K562 (cell line): ENCODE data around the gene BGLAP.

Experiments used
- NFRKB ChIP-seq: fragments of 450-650 bp; IDR thresholded peaks from 2 replicates; pipeline ENCODE4 v1.6.1; 2016; ENCODE audit warnings: low read depth
- POLR2AphosphoS2 ChIP-seq: IDR thresholded peaks from 2 replicates; pipeline ENCODE4 v1.6.1; 2012; ENCODE audit warnings: low read length, improper control_type of control experiment
- TF ChIP-seq, protein P1 (sequence below): IDR thresholded peaks from 3 replicates; pipeline ENCODE4 v1.6.1; 2011; ENCODE audit warnings: borderline replicate concordance, mild to moderate bottlenecking; ENCODE audit not compliant: insufficient read length, insufficient read depth

DNA sequence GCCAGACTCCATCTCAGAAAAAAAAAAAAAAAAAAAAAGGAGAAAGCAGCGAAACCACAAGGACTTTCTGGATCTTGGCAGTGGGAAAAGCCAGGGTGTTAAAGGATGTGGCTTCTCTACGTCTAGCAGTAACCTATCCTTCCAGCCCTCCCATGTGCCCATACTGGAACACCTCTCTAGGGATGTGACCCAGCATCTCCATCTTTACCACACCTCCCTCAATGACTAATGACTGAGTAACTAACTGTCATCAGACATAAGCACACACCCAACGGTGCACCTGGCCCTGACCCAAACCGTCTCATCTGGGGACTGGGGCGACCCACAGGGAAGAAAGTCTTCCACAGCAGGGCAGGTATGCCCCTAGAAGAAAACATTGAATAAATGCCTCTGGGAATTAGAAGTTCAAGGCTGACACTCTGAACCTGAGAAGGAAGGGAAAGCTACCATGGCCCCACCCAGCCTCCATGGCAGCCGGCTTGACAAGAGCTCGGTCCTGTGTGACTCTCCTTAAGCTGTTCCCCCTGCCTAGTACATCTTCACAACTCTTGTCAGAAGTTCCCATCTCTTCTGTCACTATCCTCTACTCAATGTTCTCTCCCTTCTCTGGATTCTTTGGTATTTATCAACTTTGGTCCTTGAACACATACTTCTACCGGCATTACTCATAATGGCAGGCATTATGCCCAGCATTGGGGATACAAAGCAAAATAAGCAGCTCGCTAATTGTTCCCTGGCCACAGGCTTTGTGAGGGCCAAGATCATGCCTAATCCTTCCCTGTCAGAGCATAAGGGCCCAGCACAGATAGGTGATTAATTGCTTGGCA lies 20.7 kb downstream of the BGLAP start:
- TF ChIP-seq NFRKB (no peak), POLR2AphosphoS2 (no peak)
- TF ChIP-seq, protein P1, sequence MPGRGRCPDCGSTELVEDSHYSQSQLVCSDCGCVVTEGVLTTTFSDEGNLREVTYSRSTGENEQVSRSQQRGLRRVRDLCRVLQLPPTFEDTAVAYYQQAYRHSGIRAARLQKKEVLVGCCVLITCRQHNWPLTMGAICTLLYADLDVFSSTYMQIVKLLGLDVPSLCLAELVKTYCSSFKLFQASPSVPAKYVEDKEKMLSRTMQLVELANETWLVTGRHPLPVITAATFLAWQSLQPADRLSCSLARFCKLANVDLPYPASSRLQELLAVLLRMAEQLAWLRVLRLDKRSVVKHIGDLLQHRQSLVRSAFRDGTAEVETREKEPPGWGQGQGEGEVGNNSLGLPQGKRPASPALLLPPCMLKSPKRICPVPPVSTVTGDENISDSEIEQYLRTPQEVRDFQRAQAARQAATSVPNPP, result no peak
